Breast epithelium (tissue), 4 donors: ENCODE data around the gene WWOX. TPM values are rescaled to one million over a fixed set of nuclear protein-coding genes. Genes with fewer than 3 reads are reported as not detected.

Experiments used
- DNase-seq, 2 donors: peaks; one replicate each; pipeline ENCODE4 v3.0.0-alpha.2; 2019; ENCODE audit warnings: low spot score in 2 of 2
- H3K27ac ChIP-seq, 2 donors: fragments of 200-600 bp; sonication (generic) in 1 of 2; one replicate each; pipeline ENCODE4 v1.5.1; 2016 to 2019; ENCODE audit warnings: mild to moderate bottlenecking in 1 of 2
- H3K27me3 ChIP-seq, 2 donors: fragments of 200-600 bp; sonication (generic) in 1 of 2; one replicate each; pipeline versions ENCODE4 v1.5.1 to v1.6.0; 2017 to 2019; ENCODE audit warnings: control low read depth in 1 of 2, mild to moderate bottlenecking in 1 of 2
- H3K36me3 ChIP-seq: fragments of 200-600 bp; one replicate; pipeline ENCODE4 v1.5.1; 2019
- H3K4me1 ChIP-seq, 2 donors: fragments of 200-600 bp; sonication (generic); one replicate each; pipeline ENCODE4 v1.5.1; 2016 to 2019; ENCODE audit warnings: control low read depth in 1 of 2
- H3K4me3 ChIP-seq, 3 donors: fragments of 200-600 bp; sonication (generic); 1 replicate in 2 of 3; 2 replicates in 1 of 3; pipeline ENCODE4 v1.5.1; 2016 to 2019; ENCODE audit warnings: mild to moderate bottlenecking in 3 of 3, moderate library complexity in 2 of 3
- H3K9me3 ChIP-seq, 2 donors: fragments of 200-600 bp; sonication (generic) in 1 of 2; one replicate each; pipeline ENCODE4 v1.5.1; 2016 to 2019; ENCODE audit warnings: control low read depth in 1 of 2
- POLR2A ChIP-seq: fragments of 450-650 bp; IDR thresholded peaks from one replicate; pipeline ENCODE4 v1.6.1; 2016; ENCODE audit warnings: antibody characterized with exemption, mild to moderate bottlenecking, moderate library complexity
- POLR2AphosphoS5 ChIP-seq, 3 donors: sonication (generic); formaldehyde crosslinking; IDR thresholded peaks; one replicate each; pipeline ENCODE4 v1.6.1; 2017; ENCODE audit warnings: antibody characterized with exemption in 3 of 3
- intact Hi-C: fragments of 100-400 bp; cut with DNase I; formaldehyde crosslinking; loops from one replicate; pipeline ENCODE4 v1.15.1; 2023; ENCODE audit warnings: low total_unique reads
- total RNA-seq, 3 donors: library from RNA; depleted of rRNA; stranded (reverse); fragments of >200 nt; gene quantifications; one replicate each; pipeline ENCODE4 v1.1.0, GENCODE V29; 2016
- TF ChIP-seq, protein P1 (sequence below), 3 donors: fragments of 450-650 bp; IDR thresholded peaks; one replicate each; pipeline ENCODE4 v1.5.1; 2016 to 2017; ENCODE audit warnings: antibody characterized with exemption in 3 of 3, mild to moderate bottlenecking in 3 of 3, moderate library complexity in 3 of 3

The WWOX gene
- total RNA-seq, 3 donors from 2014 or later: 42.9 to 73.6 (median 43.4) TPM

DNA sequence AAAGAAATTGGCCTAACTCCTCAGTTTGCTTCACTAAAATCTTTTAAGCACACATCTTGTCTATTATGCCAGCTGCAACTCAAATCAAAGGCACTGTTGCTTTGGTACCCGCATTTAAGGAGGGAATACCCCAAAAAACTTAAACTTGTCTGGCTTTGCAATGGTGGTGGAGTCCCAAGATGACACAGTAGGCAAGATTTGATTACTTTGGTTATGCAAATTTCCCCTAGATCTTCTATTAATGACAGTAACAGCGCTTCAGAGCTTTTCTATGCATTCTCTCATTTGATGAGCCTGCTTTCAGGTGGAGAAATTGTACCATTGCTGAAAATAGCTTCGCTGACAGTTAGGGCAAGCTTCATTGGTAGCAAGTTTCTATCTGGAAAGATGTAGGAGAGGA lies 27.2 kb downstream of the WWOX start:
- Histone ChIP-seq H3K27ac (peak overlapping the region in 1 of 2 donors; percentile 23), H3K4me1 (no peaks in the 10 kb centered on the region), H3K4me3 (peak overlapping the region in 1 of 3 donors; percentile 35), H3K9me3 (no peaks in the 10 kb centered on the region), H3K27me3 (no peaks in the 10 kb centered on the region), H3K36me3 (no peaks in the 10 kb centered on the region)
- intact Hi-C loops: no loop called here
- no peak for DNase-seq
- TF ChIP-seq POLR2AphosphoS5 (IDR thresholded peaks at IDR 0.05) (no peak), POLR2A (no peak)
- TF ChIP-seq, protein P1, sequence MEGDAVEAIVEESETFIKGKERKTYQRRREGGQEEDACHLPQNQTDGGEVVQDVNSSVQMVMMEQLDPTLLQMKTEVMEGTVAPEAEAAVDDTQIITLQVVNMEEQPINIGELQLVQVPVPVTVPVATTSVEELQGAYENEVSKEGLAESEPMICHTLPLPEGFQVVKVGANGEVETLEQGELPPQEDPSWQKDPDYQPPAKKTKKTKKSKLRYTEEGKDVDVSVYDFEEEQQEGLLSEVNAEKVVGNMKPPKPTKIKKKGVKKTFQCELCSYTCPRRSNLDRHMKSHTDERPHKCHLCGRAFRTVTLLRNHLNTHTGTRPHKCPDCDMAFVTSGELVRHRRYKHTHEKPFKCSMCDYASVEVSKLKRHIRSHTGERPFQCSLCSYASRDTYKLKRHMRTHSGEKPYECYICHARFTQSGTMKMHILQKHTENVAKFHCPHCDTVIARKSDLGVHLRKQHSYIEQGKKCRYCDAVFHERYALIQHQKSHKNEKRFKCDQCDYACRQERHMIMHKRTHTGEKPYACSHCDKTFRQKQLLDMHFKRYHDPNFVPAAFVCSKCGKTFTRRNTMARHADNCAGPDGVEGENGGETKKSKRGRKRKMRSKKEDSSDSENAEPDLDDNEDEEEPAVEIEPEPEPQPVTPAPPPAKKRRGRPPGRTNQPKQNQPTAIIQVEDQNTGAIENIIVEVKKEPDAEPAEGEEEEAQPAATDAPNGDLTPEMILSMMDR (IDR thresholded peaks at IDR 0.05): no peak

DNA sequence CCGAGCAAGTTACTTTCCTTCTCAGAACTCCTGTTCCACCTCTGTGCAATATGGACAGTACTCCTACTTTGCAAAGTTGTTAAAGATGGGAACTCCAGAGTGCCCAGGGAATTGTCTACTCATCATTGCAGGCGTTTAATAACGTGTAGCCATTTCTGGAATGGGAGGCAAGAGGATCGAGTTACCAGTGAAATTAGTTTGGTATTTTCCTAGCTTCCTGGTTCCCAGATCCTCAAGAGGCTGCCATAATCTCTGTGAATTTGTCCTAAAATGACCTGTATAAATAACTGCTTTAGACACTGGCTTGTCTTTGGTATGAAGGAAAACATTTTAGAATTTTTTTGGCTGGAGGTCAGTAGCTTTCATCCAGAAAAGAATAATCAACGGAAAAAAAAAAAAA lies 27.7 kb downstream of the WWOX start:
- Histone ChIP-seq H3K36me3 (no peaks in the 10 kb centered on the region), H3K9me3 (no peaks in the 10 kb centered on the region), H3K27me3 (no peaks in the 10 kb centered on the region), H3K27ac (peak overlapping the region in 1 of 2 donors; percentile 23), H3K4me3 (peak overlapping the region in 1 of 3 donors; percentile 35), H3K4me1 (no peaks in the 10 kb centered on the region)
- TF ChIP-seq, protein P1 (IDR thresholded peaks at IDR 0.05): no peak
- TF ChIP-seq POLR2AphosphoS5 (IDR thresholded peaks at IDR 0.05) (no peak), POLR2A (no peak)
- intact Hi-C loops: no loop called here
- no peak for DNase-seq

DNA sequence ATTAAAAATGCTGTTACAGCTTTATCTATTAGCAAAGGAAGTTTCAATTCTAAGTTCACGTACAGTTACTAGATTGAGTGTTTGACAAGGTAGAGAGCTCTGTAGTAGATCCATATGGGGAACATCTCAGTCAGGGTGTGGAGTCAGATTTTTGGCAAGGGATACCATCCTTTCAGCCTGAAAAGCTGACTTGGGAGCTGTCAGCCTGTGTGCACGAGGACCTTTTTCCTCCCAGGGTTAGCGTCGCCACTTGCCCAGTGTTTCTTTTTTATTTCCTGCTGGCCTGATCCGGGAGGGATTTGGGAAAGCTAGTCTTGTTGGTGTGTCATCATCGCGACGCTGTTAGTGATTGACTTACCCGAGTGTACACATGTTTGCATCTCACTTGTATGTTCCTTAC lies 29.5 kb downstream of the WWOX start:
- Histone ChIP-seq H3K9me3 (no peaks in the 10 kb centered on the region), H3K4me1 (no peaks in the 10 kb centered on the region), H3K4me3 (peak overlapping the region in 1 of 3 donors; percentile 21), H3K27ac (no peak overlapping the region), H3K27me3 (no peaks in the 10 kb centered on the region), H3K36me3 (no peaks in the 10 kb centered on the region)
- intact Hi-C loops: no loop called here
- DNase-seq: no peak
- TF ChIP-seq, protein P1 (IDR thresholded peaks at IDR 0.05): no peak
- no peak for TF ChIP-seq POLR2A
- no peak for TF ChIP-seq POLR2AphosphoS5 (IDR thresholded peaks at IDR 0.05)

DNA sequence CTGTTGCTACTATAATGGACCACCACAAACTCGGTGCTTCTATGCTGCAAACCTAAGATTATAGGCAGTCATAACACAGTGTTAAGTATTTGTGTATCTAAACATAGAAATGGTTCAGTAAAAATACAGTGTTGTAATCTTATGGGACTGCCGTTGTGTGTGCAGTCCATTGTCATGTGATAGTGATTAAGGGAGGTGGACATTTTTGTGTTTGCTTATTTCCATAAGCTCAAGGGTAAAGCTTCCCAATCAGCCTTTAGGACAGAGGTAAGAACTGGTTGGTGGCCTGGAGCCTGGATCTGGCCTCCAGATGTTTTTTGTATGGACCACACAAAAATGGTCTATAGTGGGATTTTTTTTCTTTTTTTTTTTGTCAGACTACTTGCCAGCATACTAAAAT lies 29.9 kb downstream of the WWOX start:
- intact Hi-C loops: no loop called here
- H3K27ac ChIP-seq: no peak overlapping the region
- no peak for DNase-seq
- no peaks in the 10 kb centered on the region for H3K9me3 ChIP-seq
- TF ChIP-seq, protein P1 (IDR thresholded peaks at IDR 0.05): no peak
- TF ChIP-seq POLR2A (no peak), POLR2AphosphoS5 (IDR thresholded peaks at IDR 0.05) (no peak)
- H3K27me3 ChIP-seq: no peaks in the 10 kb centered on the region
- H3K36me3 ChIP-seq: no peaks in the 10 kb centered on the region
- H3K4me3 ChIP-seq: no peak overlapping the region
- H3K4me1 ChIP-seq: no peaks in the 10 kb centered on the region

DNA sequence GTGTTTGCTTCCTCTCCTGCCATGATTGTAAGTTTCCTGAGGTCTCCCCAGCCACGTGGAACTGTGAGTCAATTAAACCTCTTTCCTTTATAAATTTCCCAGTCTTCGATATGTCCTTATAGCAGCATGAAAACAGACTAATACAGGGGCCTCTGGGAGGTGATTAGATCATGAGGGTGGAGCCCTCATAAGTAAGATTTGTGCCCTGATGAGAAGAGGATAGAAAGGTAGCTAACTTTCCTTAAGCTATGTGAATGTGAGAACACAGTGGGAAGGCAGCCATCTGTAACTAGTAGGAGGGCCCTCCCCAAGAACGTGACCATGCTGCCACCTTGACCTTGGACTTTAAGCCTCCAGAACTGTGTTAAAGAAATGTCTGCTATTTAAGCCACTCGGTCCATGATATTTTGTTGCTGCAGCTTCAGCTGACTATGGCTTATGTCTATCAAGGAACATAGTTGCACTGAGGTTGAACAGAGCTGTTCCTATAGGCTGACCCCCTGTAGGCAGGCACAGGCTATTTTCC lies 30.7 kb downstream of the WWOX start:
- H3K27ac ChIP-seq: no peak overlapping the region
- intact Hi-C loops: no loop called here
- no peaks in the 10 kb centered on the region for H3K36me3 ChIP-seq
- no peaks in the 10 kb centered on the region for H3K4me1 ChIP-seq
- no peaks in the 10 kb centered on the region for H3K27me3 ChIP-seq
- H3K9me3 ChIP-seq: no peaks in the 10 kb centered on the region
- no peak overlapping the region for H3K4me3 ChIP-seq
- TF ChIP-seq, protein P1 (IDR thresholded peaks at IDR 0.05): no peak
- TF ChIP-seq POLR2A: no peak
- no peak for TF ChIP-seq POLR2AphosphoS5 (IDR thresholded peaks at IDR 0.05)
- no peak for DNase-seq
